Measurements from ENCODE around the gene ZNRD2.

Gene ZNRD2

DNA sequence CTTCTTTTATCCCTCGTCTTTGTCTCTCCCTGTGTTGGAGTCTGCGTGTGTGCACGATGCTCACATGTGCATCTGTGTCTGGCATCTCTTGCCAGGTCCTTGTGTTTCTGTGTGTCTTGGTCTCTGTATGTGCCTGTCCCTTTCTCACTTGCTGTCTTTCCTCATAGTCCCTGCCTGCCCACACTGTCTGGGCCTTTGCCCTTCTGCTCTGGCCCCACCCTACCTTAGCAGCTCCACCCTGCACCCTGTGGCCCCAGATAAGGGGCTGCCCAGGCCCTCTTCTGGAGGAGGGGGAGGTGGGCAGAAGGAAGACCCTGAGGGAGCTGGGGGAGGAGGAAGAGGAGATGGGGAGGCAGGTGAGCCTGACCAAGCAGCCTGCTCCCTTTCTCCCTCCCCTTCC, 8.4 kb downstream of the ZNRD2 start:
- peaks cover 16% of the 10 kb centered on the region for H3K36me3 ChIP-seq (replicated peaks)
- in situ Hi-C loops (cut with HindIII; ENCODE audit: low pct_ligation_motif_present, low sequenced_read_pairs), result no loop called here
- H3K27ac ChIP-seq, result no peak overlapping the region
- H3K27me3 ChIP-seq (replicated peaks), result no peaks in the 10 kb centered on the region
- no peak for DNase-seq
- TF ChIP-seq, protein P1, sequence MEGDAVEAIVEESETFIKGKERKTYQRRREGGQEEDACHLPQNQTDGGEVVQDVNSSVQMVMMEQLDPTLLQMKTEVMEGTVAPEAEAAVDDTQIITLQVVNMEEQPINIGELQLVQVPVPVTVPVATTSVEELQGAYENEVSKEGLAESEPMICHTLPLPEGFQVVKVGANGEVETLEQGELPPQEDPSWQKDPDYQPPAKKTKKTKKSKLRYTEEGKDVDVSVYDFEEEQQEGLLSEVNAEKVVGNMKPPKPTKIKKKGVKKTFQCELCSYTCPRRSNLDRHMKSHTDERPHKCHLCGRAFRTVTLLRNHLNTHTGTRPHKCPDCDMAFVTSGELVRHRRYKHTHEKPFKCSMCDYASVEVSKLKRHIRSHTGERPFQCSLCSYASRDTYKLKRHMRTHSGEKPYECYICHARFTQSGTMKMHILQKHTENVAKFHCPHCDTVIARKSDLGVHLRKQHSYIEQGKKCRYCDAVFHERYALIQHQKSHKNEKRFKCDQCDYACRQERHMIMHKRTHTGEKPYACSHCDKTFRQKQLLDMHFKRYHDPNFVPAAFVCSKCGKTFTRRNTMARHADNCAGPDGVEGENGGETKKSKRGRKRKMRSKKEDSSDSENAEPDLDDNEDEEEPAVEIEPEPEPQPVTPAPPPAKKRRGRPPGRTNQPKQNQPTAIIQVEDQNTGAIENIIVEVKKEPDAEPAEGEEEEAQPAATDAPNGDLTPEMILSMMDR (IDR thresholded peaks at IDR 0.05; ENCODE audit: low read depth, low read length, missing control alignments), result no peak
- no peak overlapping the region for H3K4me3 ChIP-seq (ENCODE audit: low read depth, low read length)

DNA sequence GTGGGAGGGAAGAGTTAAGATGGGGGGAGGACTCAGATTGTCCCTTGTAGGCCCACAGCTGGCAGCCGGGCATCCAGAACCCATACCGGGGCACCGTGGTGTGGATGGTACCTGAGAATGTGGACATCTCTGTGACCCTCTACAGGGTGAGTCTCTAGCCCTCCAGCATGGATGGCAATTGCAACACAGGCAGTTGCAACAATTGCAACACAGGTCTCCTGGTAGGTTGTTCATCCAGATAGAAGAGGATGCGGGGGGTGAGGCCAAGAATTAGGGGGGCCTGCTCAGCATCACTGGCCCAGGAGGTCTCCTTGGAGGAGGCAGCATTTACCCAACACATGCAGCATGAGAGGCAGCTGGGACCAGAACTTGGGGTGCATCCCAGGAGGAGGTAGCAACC, 9.0 kb downstream of the ZNRD2 start:
- Histone ChIP-seq H3K27ac (no peak overlapping the region), H3K4me3 (ENCODE audit: low read depth, low read length) (no peak overlapping the region), H3K27me3 (replicated peaks) (no peaks in the 10 kb centered on the region), H3K36me3 (replicated peaks) (peaks cover 21% of the 10 kb centered on the region)
- TF ChIP-seq, protein P1 (IDR thresholded peaks at IDR 0.05; ENCODE audit: low read depth, low read length, missing control alignments), result no peak
- in situ Hi-C loops (cut with HindIII; ENCODE audit: low pct_ligation_motif_present, low sequenced_read_pairs), result no loop called here
- no peak for DNase-seq

DNA sequence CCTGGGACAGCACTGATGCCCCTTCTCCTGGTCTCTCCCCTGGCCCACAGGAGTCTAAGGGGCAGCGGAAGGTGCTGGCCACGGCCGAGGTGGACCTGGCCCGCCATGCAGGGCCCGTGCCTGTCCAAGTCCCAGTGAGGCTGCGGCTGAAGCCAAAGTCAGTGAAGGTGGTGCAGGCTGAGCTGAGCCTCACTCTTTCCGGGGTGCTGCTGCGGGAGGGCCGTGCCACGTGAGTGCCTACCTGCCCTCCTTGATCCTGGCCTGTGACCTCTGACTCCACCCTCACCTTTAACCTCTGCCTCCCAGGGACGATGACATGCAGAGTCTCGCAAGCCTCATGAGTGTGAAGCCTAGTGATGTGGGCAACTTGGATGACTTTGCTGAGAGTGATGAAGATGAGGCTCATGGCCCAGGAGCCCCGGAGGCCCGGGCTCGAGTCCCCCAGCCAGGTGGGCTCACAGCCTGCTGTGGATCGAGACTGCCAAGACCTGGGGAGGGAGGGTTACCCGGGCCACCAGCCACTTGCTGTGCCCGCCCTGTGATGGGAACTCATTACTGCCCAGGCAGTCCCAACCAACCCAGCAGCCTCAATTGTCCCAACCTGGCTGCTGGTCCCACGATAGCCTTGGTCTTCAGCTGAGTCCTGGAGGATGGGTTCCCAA, 9.9 kb downstream of the ZNRD2 start:
- Histone ChIP-seq H3K27ac (no peak overlapping the region), H3K36me3 (replicated peaks) (peaks cover 24% of the 10 kb centered on the region), H3K27me3 (replicated peaks) (no peaks in the 10 kb centered on the region), H3K4me3 (ENCODE audit: low read depth, low read length) (no peak overlapping the region)
- no peak for DNase-seq
- TF ChIP-seq, protein P1 (IDR thresholded peaks at IDR 0.05; ENCODE audit: low read depth, low read length, missing control alignments), result no peak
- in situ Hi-C loops (cut with HindIII; ENCODE audit: low pct_ligation_motif_present, low sequenced_read_pairs), result no loop called here

DNA sequence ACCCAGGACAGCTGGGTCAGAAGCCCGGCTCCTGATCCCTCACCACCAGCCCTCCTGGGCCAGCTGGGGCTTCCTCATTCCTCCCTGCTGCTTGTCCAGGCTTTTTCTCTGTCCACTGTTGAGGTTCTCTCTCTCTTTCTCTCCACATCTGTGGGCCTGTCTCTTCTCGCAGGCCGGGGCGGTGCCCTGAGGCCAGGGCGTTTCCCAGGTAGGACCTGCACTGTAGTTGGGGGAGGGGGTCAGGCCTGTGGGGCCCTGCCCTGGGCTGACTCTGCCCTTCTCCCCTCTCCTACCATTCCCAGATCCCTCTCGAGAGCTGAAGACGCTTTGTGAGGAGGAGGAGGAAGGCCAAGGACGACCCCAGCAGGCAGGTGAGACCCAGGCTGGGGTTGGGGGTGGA, 10.5 kb downstream of the ZNRD2 start:
- in situ Hi-C loops (cut with HindIII; ENCODE audit: low pct_ligation_motif_present, low sequenced_read_pairs), result no loop called here
- DNase-seq, result no peak
- Histone ChIP-seq H3K27me3 (replicated peaks) (no peaks in the 10 kb centered on the region), H3K4me3 (ENCODE audit: low read depth, low read length) (no peak overlapping the region), H3K27ac (no peak overlapping the region), H3K36me3 (replicated peaks) (peaks cover 29% of the 10 kb centered on the region)
- TF ChIP-seq, protein P1 (IDR thresholded peaks at IDR 0.05; ENCODE audit: low read depth, low read length, missing control alignments), result no peak

DNA sequence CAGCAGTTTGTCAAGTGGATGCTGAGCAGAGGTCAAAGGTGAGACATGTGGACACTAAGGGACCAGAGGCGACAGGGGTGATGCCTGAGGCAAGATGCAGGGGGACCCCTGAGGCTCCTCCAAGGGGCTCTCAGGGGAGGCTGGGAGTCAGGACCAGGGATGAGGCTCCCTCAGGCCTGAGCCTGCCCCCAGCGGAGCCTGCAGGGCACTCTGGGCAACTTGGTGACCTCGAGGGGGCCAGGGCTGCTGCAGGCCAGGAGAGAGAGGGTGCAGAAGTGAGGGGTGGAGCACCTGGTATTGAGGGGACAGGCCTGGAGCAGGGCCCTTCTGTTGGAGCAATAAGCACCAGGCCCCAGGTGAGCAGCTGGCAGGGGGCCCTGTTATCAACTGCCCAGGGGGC, 11.7 kb downstream of the ZNRD2 start:
- Histone ChIP-seq H3K27me3 (replicated peaks) (no peaks in the 10 kb centered on the region), H3K27ac (no peak overlapping the region), H3K36me3 (replicated peaks) (peaks cover 36% of the 10 kb centered on the region), H3K4me3 (ENCODE audit: low read depth, low read length) (no peak overlapping the region)
- TF ChIP-seq, protein P1 (IDR thresholded peaks at IDR 0.05; ENCODE audit: low read depth, low read length, missing control alignments), result no peak
- in situ Hi-C loops (cut with HindIII; ENCODE audit: low pct_ligation_motif_present, low sequenced_read_pairs), result no loop called here
- no peak for DNase-seq

DNA sequence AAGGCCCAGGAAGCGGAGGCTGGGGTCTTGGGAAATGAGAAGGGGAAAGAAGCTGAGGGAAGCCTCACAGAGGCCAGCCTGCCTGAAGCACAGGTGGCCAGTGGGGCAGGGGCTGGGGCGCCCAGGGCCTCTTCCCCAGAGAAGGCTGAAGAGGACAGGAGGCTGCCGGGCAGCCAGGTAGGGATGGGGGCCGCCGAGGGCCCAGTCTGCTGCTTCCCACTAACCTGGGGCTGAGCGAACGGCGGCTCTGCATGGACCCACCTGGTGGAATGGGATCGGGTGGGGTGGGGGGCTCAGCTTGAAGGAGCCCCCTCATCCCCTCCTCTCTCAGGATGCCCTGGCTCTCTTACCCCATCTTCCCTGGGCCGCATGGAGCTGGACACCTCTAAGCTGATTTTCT, 13.3 kb downstream of the ZNRD2 start:
- Histone ChIP-seq H3K4me3 (ENCODE audit: low read depth, low read length) (no peak overlapping the region), H3K36me3 (replicated peaks) (peaks cover 36% of the 10 kb centered on the region), H3K27me3 (replicated peaks) (no peaks in the 10 kb centered on the region), H3K27ac (no peak overlapping the region)
- DNase-seq, result no peak
- in situ Hi-C loops (cut with HindIII; ENCODE audit: low pct_ligation_motif_present, low sequenced_read_pairs), result no loop called here
- TF ChIP-seq, protein P1 (IDR thresholded peaks at IDR 0.05; ENCODE audit: low read depth, low read length, missing control alignments), result no peak

All from brain microvascular endothelial cell (primary cell).